HG02759 (cell line): ENCODE results near the gene TICAM2.
"Not testable (repeated sequence)": the region's sequence is repeated elsewhere in the genome, so short reads cannot be mapped to it uniquely, and the experiment has no call there.

Experiments
- ATAC-seq: cut with Tn5 transposase; IDR thresholded peaks from one replicate; pipeline ENCODE4 v1.9.1; 2021; ENCODE audit warnings: mild to moderate bottlenecking, moderate library complexity; ENCODE audit not compliant: unreplicated experiment

Gene TICAM2

GRCh38 chr5:115601701-115602590 lies at the start of gene TICAM2:
TSS of gene TICAM2 (minus strand) at chr5:115602479. CDS start at chr5:115581256, 21,223 bp downstream.
- ATAC-seq: peak; percentile 85

- ATAC-seq: no peak
Observed at GRCh38 chr5:115649541-115649940, 47.3 kb upstream of the TICAM2 start.

GRCh38 chr5:115648056-115648455 lies 45.8 kb upstream of the TICAM2 start:
- ATAC-seq: no peak

GRCh38 chr5:115645386-115645785 lies 43.1 kb upstream of the TICAM2 start:
- not testable (repeated sequence) for ATAC-seq

- ATAC-seq: no peak
Observed at GRCh38 chr5:115644046-115644445, 41.8 kb upstream of the TICAM2 start.

GRCh38 chr5:115641948-115642347 lies 39.7 kb upstream of the TICAM2 start:
- ATAC-seq: no peak

- no peak for ATAC-seq
Observed at GRCh38 chr5:115640274-115640673, 38.0 kb upstream of the TICAM2 start.

- ATAC-seq: peak; percentile 12
Observed at GRCh38 chr5:115639377-115639776, 37.1 kb upstream of the TICAM2 start.

- ATAC-seq: no peak
Observed at GRCh38 chr5:115637507-115637906, 35.2 kb upstream of the TICAM2 start.

GRCh38 chr5:115636008-115636407 lies 33.7 kb upstream of the TICAM2 start:
- no peak for ATAC-seq

GRCh38 chr5:115634343-115635132 lies 32.3 kb upstream of the TICAM2 start:
- peak; percentile 60 for ATAC-seq

GRCh38 chr5:115629903-115630302 lies 27.6 kb upstream of the TICAM2 start:
- ATAC-seq: no peak

GRCh38 chr5:115627295-115627865 lies 25.1 kb upstream of the TICAM2 start:
- ATAC-seq: no peak

GRCh38 chr5:115626445-115626823 lies 24.2 kb upstream of the TICAM2 start:
- ATAC-seq: peak; percentile 34

- ATAC-seq: peak; percentile 92
Observed at GRCh38 chr5:115625579-115626444, 23.5 kb upstream of the TICAM2 start, which contains the start of gene TMED7. TSS of gene TMED7 (minus strand) at chr5:115626036. CDS start at chr5:115625792, 244 bp downstream.

- ATAC-seq: no peak
Observed at GRCh38 chr5:115624994-115625393, 22.7 kb upstream of the TICAM2 start.

- no peak for ATAC-seq
Observed at GRCh38 chr5:115623658-115624057, 21.4 kb upstream of the TICAM2 start.

- no peak for ATAC-seq
Observed at GRCh38 chr5:115621365-115621900, 19.2 kb upstream of the TICAM2 start.

- no peak for ATAC-seq
Observed at GRCh38 chr5:115616892-115617291, 14.6 kb upstream of the TICAM2 start.

- no peak for ATAC-seq
Observed at GRCh38 chr5:115616472-115616871, 14.2 kb upstream of the TICAM2 start.
